ENCODE data around the gene ATG9B. TPM values are rescaled to one million over a fixed set of nuclear protein-coding genes. Genes with fewer than 3 reads are reported as not detected.
A peak's percentile ranks its signal among the peaks of the same experiment; 100 is the strongest.

The ATG9B gene
- total RNA-seq, 1 experiment from 2014 or later: 13.7 TPM

GRCh38 chr7:151007469-151007898, 16.8 kb downstream of the ATG9B start:
- peaks cover 40% of the 10 kb centered on the region for H3K4me1 ChIP-seq (replicated peaks; ENCODE audit: insufficient read depth)
- no peak overlapping the region for H3K4me3 ChIP-seq
- DNase-seq: peak; percentile 45 to 65
- no peaks in the 10 kb centered on the region for H3K27me3 ChIP-seq (ENCODE audit: insufficient read depth, low read depth)
- no peaks in the 10 kb centered on the region for H3K36me3 ChIP-seq (ENCODE audit: low read depth)
- no peaks in the 10 kb centered on the region for H3K9me3 ChIP-seq (ENCODE audit: insufficient read depth, low read depth)
- CTCF ChIA-PET: interaction anchor here (0.6 kb wide), 1 partner anchor 111 kb away, joined by 3 read pairs; no protein-coding TSS in a partner anchor
- BruUV-seq (replicated peaks): no TSS peak
- POLR2A ChIA-PET (ENCODE audit: unreplicated experiment): interaction anchor here (0.6 kb wide), 1 partner anchor 14 kb away, joined by 4 read pairs; no protein-coding TSS in a partner anchor
- no peaks in the 10 kb centered on the region for H3K79me2 ChIP-seq (ENCODE audit: low read depth)
- H4K20me1 ChIP-seq (ENCODE audit: insufficient read depth): no peaks in the 10 kb centered on the region
- H3K9me2 ChIP-seq (ENCODE audit: insufficient read depth): no peaks in the 10 kb centered on the region
- H3K27ac ChIP-seq: no peak overlapping the region
- no peak overlapping the region for H3K4me2 ChIP-seq
- no peak overlapping the region for H2AFZ ChIP-seq
- TF ChIP-seq CTCF (conservative IDR thresholded peaks at IDR 0.05) (no peak), EZH2 (IDR thresholded peaks at IDR 0.05; ENCODE audit: low read depth) (no peak)
- intact Hi-C loops (cut with micrococcal nuclease; ENCODE audit: unreplicated experiment): no loop called here
- peaks cover 20% of the 10 kb centered on the region for H3F3A ChIP-seq (ENCODE audit: insufficient read depth, low read depth)

DNA sequence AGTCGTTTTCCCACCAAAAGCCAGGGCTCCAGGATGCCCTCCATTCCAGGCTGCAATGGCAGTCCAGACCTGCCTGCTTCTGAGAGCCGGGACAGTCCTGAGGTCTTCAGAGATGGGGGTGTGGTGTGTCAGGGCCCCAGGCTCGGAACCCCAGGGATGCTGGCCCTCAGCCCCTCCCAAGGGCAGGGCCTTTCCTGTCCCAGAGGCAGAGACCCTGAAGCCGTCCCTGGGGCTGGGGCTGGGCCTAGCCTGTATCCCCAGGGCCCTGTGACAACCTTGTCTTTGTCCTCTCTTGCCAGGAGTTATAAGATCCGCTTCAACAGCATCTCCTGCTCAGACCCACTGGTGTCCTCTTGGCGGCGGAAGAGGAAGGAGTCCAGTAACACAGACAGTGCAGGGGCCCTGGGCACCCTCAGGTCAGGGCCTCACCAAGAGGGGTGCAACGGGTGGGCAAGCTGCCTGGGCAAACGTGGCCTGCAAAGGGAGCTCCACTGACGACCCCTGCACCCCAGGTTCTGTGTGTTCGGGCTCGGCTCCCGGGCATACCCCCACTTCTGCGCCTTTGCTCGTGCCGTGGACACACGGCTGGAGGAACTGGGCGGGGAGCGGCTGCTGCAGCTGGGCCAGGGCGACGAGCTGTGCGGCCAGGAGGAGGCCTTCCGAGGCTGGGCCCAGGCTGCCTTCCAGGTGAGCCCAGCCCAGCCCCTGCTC, 17.5 kb downstream of the ATG9B start:
- ChIA-PET CTCF (no interaction called here), POLR2A (ENCODE audit: unreplicated experiment) (no interaction called here)
- H3K79me2 ChIP-seq (ENCODE audit: low read depth): no peaks in the 10 kb centered on the region
- no peak overlapping the region for H2AFZ ChIP-seq
- BruUV-seq (replicated peaks): no TSS peak
- H3K9me3 ChIP-seq (ENCODE audit: insufficient read depth, low read depth): no peaks in the 10 kb centered on the region
- H3K4me1 ChIP-seq (replicated peaks; ENCODE audit: insufficient read depth): peaks cover 32% of the 10 kb centered on the region
- H3K4me3 ChIP-seq: no peak overlapping the region
- no peaks in the 10 kb centered on the region for H3K36me3 ChIP-seq (ENCODE audit: low read depth)
- no peak overlapping the region for H3K27ac ChIP-seq
- intact Hi-C loops (cut with micrococcal nuclease; ENCODE audit: unreplicated experiment): no loop called here
- peaks cover 20% of the 10 kb centered on the region for H3F3A ChIP-seq (ENCODE audit: insufficient read depth, low read depth)
- no peaks in the 10 kb centered on the region for H3K9me2 ChIP-seq (ENCODE audit: insufficient read depth)
- H3K27me3 ChIP-seq (ENCODE audit: insufficient read depth, low read depth): no peaks in the 10 kb centered on the region
- no peak for TF ChIP-seq CTCF (conservative IDR thresholded peaks at IDR 0.05)
- DNase-seq: peak in 1 of 2 experiments; percentile 11
- no peak overlapping the region for H3K4me2 ChIP-seq
- no peaks in the 10 kb centered on the region for H4K20me1 ChIP-seq (ENCODE audit: insufficient read depth)

DNA sequence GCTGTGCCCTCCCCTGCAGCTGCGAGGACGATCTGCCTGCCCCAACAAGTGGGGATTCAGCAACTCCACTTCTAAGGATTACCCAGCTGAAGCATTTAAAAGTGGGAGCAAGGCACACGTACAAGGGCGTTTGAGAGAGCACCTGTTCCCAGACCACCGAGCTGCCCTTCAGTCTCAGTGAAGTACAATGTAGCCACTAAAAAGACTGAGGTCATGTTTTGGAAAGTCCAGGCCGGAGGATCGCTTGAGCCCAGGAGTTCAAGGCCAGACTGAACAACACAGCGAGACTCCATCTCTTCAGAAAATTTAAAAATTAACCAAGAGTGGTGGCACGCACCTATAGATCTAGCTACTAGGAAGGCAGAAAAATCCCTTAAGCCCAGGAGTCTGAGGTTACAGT, 18.7 kb downstream of the ATG9B start:
- TF ChIP-seq EZH2 (IDR thresholded peaks at IDR 0.05; ENCODE audit: low read depth) (no peak), CTCF (conservative IDR thresholded peaks at IDR 0.05) (no peak)
- no peaks in the 10 kb centered on the region for H4K20me1 ChIP-seq (ENCODE audit: insufficient read depth)
- H2AFZ ChIP-seq: no peak overlapping the region
- H3K27me3 ChIP-seq (ENCODE audit: insufficient read depth, low read depth): no peaks in the 10 kb centered on the region
- peaks cover 23% of the 10 kb centered on the region for H3K4me1 ChIP-seq (replicated peaks; ENCODE audit: insufficient read depth)
- BruUV-seq (replicated peaks): no TSS peak
- no peak overlapping the region for H3K27ac ChIP-seq
- CTCF ChIA-PET: interaction anchor here (0.5 kb wide), 1 partner anchor 17 kb away, joined by 4 read pairs; no protein-coding TSS in a partner anchor
- H3K36me3 ChIP-seq (ENCODE audit: low read depth): no peaks in the 10 kb centered on the region
- DNase-seq: peak in 1 of 2 experiments; percentile 32
- H3F3A ChIP-seq (ENCODE audit: insufficient read depth, low read depth): peaks cover 20% of the 10 kb centered on the region
- no peaks in the 10 kb centered on the region for H3K9me2 ChIP-seq (ENCODE audit: insufficient read depth)
- no peak overlapping the region for H3K4me2 ChIP-seq
- no peaks in the 10 kb centered on the region for H3K9me3 ChIP-seq (ENCODE audit: insufficient read depth, low read depth)
- H3K4me3 ChIP-seq: no peak overlapping the region
- intact Hi-C loops (cut with micrococcal nuclease; ENCODE audit: unreplicated experiment): no loop called here
- H3K79me2 ChIP-seq (ENCODE audit: low read depth): no peaks in the 10 kb centered on the region
- POLR2A ChIA-PET (ENCODE audit: unreplicated experiment): interaction anchor here (0.6 kb wide), 1 partner anchor 66 kb away, joined by 4 read pairs; no protein-coding TSS in a partner anchor
